Uterus (tissue), 2 donors: ENCODE measurements around the gene DNAJC16.

Experiments used
- CTCF ChIP-seq, 4 experiments: fragments of 200-600 bp in 2 of 4; fragments of 450-650 bp in 2 of 4; sonication (generic) in 2 of 4; IDR thresholded peaks; one replicate each; pipeline ENCODE4 v1.5.1; 2016 to 2019; ENCODE audit warnings: antibody characterized with exemption in 4 of 4, mild to moderate bottlenecking in 2 of 4, moderate library complexity in 1 of 4
- POLR2A ChIP-seq, 2 donors: fragments of 450-650 bp; IDR thresholded peaks; one replicate each; pipeline ENCODE4 v1.6.1; 2016; ENCODE audit warnings: antibody characterized with exemption in 2 of 2, mild to moderate bottlenecking in 1 of 2, moderate library complexity in 1 of 2

DNA sequence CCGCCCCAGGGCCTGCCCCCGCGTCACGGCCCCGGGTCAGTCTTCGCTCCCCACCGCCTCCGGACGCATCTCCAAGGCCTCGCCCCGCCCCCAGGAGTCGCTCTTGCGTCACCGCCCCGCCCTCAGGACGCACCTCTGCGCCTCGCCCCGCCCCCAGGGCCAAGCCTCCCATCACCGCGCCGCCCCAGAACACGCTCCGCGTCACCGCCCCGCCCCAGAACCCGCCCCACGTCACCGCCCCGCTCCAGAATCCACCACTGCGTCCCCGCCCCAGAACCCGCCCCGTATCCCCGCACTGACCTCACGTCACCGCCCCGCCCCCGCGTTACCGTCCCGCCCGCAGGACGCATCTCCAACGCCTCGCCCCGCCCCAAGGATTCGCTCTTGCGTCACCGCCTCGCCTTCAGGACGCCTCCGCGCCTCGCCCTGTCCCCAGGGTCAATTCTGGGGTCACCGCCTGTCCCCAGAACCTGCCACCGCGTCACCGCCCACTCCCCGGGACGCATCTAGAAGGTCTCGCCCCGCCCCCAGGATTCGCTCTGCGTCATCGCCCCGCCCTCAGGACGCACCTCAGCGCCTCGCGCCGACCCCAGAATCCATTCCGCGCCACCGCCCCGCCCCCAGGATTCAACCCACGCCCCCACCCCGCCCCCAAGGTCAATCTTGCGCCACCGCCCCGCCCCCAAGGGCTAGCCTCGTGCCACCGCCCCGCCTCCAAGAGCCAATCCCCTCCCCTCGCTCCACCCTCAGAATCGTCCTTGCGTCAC lies 2.2 kb upstream of the DNAJC16 start:
- TF ChIP-seq POLR2A (IDR thresholded peaks at IDR 0.05) (no peak), CTCF (IDR thresholded peaks at IDR 0.05) (no peak)
